Pancreas (tissue), 10 donors: ENCODE data around the gene MYCBP2. TPM values are rescaled to one million over a fixed set of nuclear protein-coding genes. Genes with fewer than 3 reads are reported as not detected.

ENCODE experiments used
- ATAC-seq, 4 donors: fragments of 200-7000 bp; cut with Tn5 transposase; one replicate each; pipeline versions ENCODE4 v1.8.0 to v1.9.1; 2020; ENCODE audit warnings: mild to moderate bottlenecking in 4 of 4, moderate library complexity in 4 of 4
- DNase-seq, 6 donors: peaks; one replicate each; pipeline ENCODE4 v3.0.0-alpha.2; 2020
- FAIRE-seq: peaks from 2 replicates; lab custom pipeline; 2012; peaks lifted over from hg19 to GRCh38; lab: Jason Lieb, UNC
- H3K27ac ChIP-seq, 4 donors: fragments of 200-600 bp; sonication (generic); 1 replicate in 3 of 4; 2 replicates in 1 of 4; pipeline versions ENCODE4 v1.5.0 to v1.8.0; 2020
- H3K27me3 ChIP-seq, 4 donors: fragments of 200-600 bp; one replicate each; pipeline ENCODE4 v1.8.0; 2021
- H3K36me3 ChIP-seq, 3 donors: fragments of 200-600 bp; sonication (generic) in 1 of 3; one replicate each; pipeline versions ENCODE4 v1.5.0 to v1.8.0; 2020 to 2021
- H3K4me1 ChIP-seq, 3 donors: fragments of 200-600 bp; one replicate each; pipeline ENCODE4 v1.8.0; 2021
- H3K4me3 ChIP-seq, 4 donors: fragments of 200-600 bp; sonication (generic) in 2 of 4; one replicate each; pipeline versions ENCODE4 v1.5.0 to v1.8.0; 2020 to 2021
- H3K9me3 ChIP-seq, 4 donors: fragments of 200-600 bp; one replicate each; pipeline ENCODE4 v1.8.0; 2021
- WGBS, 2 donors: extraction: QIAGEN DNeasy Blood & Tissue Kit; methylation state at CpG; one replicate each; pipeline ENCODE4 v1.1.7; 2013; 5-methylcytosine and 5-hydroxymethylcytosine counted together
- intact Hi-C, 3 donors: fragments of 100-400 bp; cut with DNase I; formaldehyde crosslinking; loops; one replicate each; pipeline versions ENCODE4 v1.11.1 to v1.14.2; 2022
- polyA plus RNA-seq, 2 donors: library from polyadenylated mRNA; stranded (reverse); fragments of 200-250 nt; gene quantifications; one replicate each; pipeline ENCODE4 v1.2.3, GENCODE V29; 2013
- total RNA-seq, 6 donors: library from RNA; stranded (reverse); fragmentation: NEBNext Ultra II Directional in 4 of 6; extraction: Animal tissue kit (Norgen Biotek cat#: 25700) in 4 of 6; gene quantifications; one replicate each; pipeline versions ENCODE4 v1.2.1 to v1.2.4, GENCODE V29; 2021 to 2023
- TF ChIP-seq, protein P1 (sequence below), 4 donors: fragments of 200-600 bp; sonication (generic) in 3 of 4; IDR thresholded peaks; one replicate each; pipeline versions ENCODE4 v1.5.0 to v1.8.0; 2021; ENCODE audit warnings: antibody characterized with exemption in 4 of 4
- donor health status: healthy with polysubstance abuse.
- donor health status: DM: no; HTN: no; CAD: no; lungs with moderate emphysema.
- donor health status: DM: no; HTN: no; CAD: no.
- donor health status: control.
- donor health status: control.
- donor health status: Bipolar disorder and iron deficiency.
- donor health status: DM: yes; HTN: yes; CAD: no.
- donor health status: DM: no; HTN: no; CAD: no.
- donor health status: DM: no; HTN: no; CAD: no.
- donor health status: DM: yes; HTN: yes; CAD: no.

Gene MYCBP2
- total and polyA plus RNA-seq, 8 donors = 17.6 to 49.1 (median 43.1) TPM

DNA sequence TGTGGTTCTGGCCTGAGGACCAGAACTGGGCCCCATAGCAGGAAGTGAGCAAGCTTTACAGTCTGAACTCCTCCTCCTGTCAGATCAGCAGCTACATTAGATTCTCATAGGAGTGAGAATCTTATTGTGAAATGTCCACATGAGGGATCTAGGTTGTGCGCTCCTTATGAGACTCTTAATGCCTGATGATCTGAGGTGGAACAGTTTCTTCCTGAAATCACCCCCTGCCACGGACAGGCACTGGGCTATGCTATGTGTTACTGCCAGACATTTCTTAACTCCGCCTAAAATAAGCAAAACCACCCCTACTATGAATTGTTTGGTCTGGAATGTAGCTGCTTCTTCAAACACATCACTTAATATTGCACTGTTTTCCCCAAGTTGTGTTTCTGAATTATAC lies 304.6 kb downstream of the MYCBP2 start:
- ATAC-seq (no peak), DNase-seq (no peak), FAIRE-seq (no peak)
- Histone ChIP-seq H3K27me3 (no peaks in the 10 kb centered on the region), H3K27ac (no peak overlapping the region), H3K4me3 (no peak overlapping the region), H3K4me1 (peaks cover 7 to 31% (median 20%) of the 10 kb centered on the region in 3 donors), H3K36me3 (peaks cover 0 to 7% (median 0%) of the 10 kb centered on the region in 3 donors), H3K9me3 (no peaks in the 10 kb centered on the region)
- TF ChIP-seq, protein P1, sequence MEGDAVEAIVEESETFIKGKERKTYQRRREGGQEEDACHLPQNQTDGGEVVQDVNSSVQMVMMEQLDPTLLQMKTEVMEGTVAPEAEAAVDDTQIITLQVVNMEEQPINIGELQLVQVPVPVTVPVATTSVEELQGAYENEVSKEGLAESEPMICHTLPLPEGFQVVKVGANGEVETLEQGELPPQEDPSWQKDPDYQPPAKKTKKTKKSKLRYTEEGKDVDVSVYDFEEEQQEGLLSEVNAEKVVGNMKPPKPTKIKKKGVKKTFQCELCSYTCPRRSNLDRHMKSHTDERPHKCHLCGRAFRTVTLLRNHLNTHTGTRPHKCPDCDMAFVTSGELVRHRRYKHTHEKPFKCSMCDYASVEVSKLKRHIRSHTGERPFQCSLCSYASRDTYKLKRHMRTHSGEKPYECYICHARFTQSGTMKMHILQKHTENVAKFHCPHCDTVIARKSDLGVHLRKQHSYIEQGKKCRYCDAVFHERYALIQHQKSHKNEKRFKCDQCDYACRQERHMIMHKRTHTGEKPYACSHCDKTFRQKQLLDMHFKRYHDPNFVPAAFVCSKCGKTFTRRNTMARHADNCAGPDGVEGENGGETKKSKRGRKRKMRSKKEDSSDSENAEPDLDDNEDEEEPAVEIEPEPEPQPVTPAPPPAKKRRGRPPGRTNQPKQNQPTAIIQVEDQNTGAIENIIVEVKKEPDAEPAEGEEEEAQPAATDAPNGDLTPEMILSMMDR (IDR thresholded peaks at IDR 0.05) = no peak
- intact Hi-C loops = no loop called here
- WGBS, 2 donors = 57% methylated on average over 3 of the region's 3 CpGs

GRCh38 chr13:77019756-77020155 lies 307.1 kb downstream of the MYCBP2 start:
- FAIRE-seq (no peak), ATAC-seq (no peak), DNase-seq (no peak)
- no peak overlapping the region for H3K27ac ChIP-seq
- H3K36me3 ChIP-seq = peaks cover 0 to 18% (median 5%) of the 10 kb centered on the region in 3 donors
- peaks cover 4 to 30% (median 25%) of the 10 kb centered on the region in 3 donors for H3K4me1 ChIP-seq
- no peak overlapping the region for H3K4me3 ChIP-seq
- TF ChIP-seq, protein P1 (IDR thresholded peaks at IDR 0.05) = no peak
- H3K9me3 ChIP-seq = no peaks in the 10 kb centered on the region
- intact Hi-C loops = no loop called here
- H3K27me3 ChIP-seq = no peaks in the 10 kb centered on the region

GRCh38 chr13:77016888-77017623 lies 309.8 kb downstream of the MYCBP2 start:
- no peak for ATAC-seq
- TF ChIP-seq, protein P1 (IDR thresholded peaks at IDR 0.05) = no peak
- 91 to 94% methylated on average over 6 of the region's 6 CpGs for WGBS, 2 donors
- peaks cover 5 to 31% (median 12%) of the 10 kb centered on the region in 3 donors for H3K4me1 ChIP-seq
- H3K27ac ChIP-seq = no peak overlapping the region
- no peak for FAIRE-seq
- peaks cover 0 to 41% (median 15%) of the 10 kb centered on the region in 3 donors for H3K36me3 ChIP-seq
- no peak overlapping the region for H3K4me3 ChIP-seq
- H3K27me3 ChIP-seq = no peaks in the 10 kb centered on the region
- H3K9me3 ChIP-seq = no peaks in the 10 kb centered on the region
- no peak for DNase-seq
- intact Hi-C loops = no loop called here

- H3K27me3 ChIP-seq = no peaks in the 10 kb centered on the region
- H3K36me3 ChIP-seq = peaks cover 0 to 48% (median 15%) of the 10 kb centered on the region in 3 donors
- no peak overlapping the region for H3K27ac ChIP-seq
- FAIRE-seq (no peak), ATAC-seq (peak in 1 of 4 donors; percentile 37), DNase-seq (no peak)
- H3K4me3 ChIP-seq = no peak overlapping the region
- H3K4me1 ChIP-seq = peaks cover 5 to 27% (median 9%) of the 10 kb centered on the region in 3 donors
- intact Hi-C loops = no loop called here
- TF ChIP-seq, protein P1 (IDR thresholded peaks at IDR 0.05) = no peak
- H3K9me3 ChIP-seq = no peaks in the 10 kb centered on the region
- 63 to 64% methylated on average over 3 of the region's 3 CpGs for WGBS, 2 donors
Observed at GRCh38 chr13:77016251-77016812, 310.6 kb downstream of the MYCBP2 start.
